Caki2 (cell line): ENCODE results near the gene KRT36. TPM values are rescaled to one million over a fixed set of nuclear protein-coding genes. Genes with fewer than 3 reads are reported as not detected.

Experiments
- DNase-seq: peaks from one replicate; pipeline ENCODE4 v3.0.0-alpha.2; 2015; ENCODE audit warnings: low read depth
- in situ Hi-C: cut with HindIII; loops from 2 replicates; pipeline ENCODE4 v1.10.0; 2016; ENCODE audit warnings: low sequenced_read_pairs, low pct_unique_long_range_greater_than_20kb, mixed read lengths
- total RNA-seq: library from RNA; depleted of rRNA; stranded (reverse); fragments of >200 nt; shearing (Covaris generic); gene quantifications from 2 replicates; pipeline ENCODE4 v1.2.3, GENCODE V29; 2014; ENCODE audit warnings: low replicate concordance

KRT36 gene
- total RNA-seq, 1 experiment from 2014 or later = not detected

- in situ Hi-C loops = no loop called here
- no peak for DNase-seq
These were observed 16.4 kb upstream of the KRT36 start for GRCh38 chr17:41505809-41506767.

DNA sequence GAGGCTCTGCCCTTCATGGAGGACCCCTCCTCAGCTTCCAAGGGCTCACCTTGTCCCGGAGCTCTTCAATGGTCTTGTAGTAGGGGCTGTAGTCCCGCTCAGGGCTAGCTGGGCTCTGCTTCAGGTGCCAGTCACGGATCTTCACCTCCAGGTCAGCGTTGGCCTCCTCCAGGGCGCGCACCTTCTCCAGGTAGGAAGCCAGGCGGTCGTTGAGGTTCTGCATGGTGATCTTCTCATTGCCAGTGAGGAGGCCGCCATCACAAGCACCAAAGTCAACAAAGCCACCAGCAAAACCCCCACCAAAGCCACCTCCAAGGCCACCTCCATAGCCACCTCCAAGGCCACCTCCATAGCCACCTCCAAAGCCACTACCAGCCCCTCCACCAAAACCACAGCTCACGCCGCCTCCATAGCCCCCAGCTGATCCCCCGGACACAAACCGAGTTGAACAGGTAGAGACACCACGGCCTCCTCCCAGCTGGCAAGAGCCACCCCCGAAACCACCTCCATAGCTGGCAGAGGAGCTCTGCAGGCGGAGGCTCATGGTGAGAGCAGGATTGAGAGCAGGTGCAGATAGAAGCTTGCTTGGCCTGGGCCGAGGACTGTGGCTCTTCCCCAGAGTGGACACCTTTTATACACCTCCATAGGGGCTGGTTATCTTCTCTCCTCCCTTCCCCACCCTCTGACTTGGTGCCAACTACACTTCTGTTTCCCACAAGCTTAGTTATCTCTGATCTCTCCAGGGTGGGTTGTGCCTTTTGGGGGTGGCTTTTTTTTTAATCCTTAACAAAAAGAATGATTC is 15.5 kb upstream of the KRT36 start, which contains the start of gene KRT13:
Gene KRT13 (minus strand): TSS at position 606 of the 802 bp plus-strand sequence. CDS start 62 bp downstream, at position 544.
- no peak for DNase-seq
- in situ Hi-C loops = no loop called here

DNA sequence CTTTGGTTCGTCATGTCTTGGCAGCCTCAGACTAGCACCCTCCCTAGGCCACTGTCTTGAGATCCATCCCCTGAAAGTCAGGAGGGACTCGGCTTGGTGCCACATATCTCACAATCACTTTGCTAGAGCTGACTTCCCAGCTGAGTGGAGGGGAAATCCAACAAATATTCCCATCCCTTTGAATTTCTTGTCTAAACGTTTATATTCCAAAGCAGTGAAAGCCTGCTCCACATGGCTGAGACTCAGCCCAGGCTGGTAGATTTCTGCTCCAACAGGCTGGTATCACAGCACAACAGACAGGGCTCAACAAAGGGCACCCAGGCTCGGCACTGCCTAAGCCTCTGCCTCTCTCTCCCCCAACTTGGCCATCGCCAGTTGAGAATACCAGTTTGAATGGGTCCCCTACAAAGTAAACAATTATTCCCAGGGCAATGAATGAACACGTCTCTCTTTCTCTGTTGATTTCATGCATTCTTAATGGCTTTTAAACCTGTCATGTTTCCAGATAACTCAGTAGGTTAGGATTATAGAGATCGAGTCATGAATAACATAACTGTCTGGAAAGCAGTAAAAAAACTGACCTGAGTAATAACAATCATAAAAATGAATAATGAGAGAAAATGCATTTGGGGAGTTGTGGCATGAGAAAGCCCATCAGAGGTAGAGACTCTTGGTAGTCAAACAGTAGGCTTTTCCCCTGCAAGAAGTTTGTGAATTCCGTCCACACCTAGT is 14.7 kb upstream of the KRT36 start:
- in situ Hi-C loops = no loop called here

GRCh38 chr17:41503202-41503601 is 13.5 kb upstream of the KRT36 start:
- DNase-seq = no peak
- in situ Hi-C loops = no loop called here

More for the DNA sequence above, 14.7 kb upstream of the KRT36 start:
- DNase-seq = no peak

- in situ Hi-C loops = no loop called here
These were observed 10.6 kb upstream of the KRT36 start for GRCh38 chr17:41500131-41500911.

DNA sequence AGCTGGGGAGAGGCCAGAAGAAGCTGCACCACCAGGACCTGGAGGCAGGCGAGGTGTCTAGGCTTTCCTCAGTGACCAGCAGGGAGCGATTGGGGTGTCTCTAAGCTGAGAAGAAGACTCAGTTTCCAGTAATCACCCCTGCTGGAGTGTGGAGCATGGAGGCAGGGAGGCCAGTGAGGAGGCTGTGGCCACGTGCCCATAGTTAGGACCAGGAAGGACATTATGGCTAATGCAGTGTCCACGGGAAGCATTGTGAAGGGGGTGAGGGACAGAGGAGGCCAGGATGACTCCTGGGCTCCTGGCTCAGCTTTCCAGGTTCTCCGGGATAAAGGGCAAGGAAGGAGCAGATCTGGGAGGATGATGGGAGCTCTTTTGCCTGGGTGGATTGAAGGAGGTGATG is 10.0 kb upstream of the KRT36 start:
- in situ Hi-C loops = no loop called here
- no peak for DNase-seq

More at GRCh38 chr17:41500131-41500911, 10.6 kb upstream of the KRT36 start:
- peak; percentile 73 for DNase-seq

- in situ Hi-C loops = no loop called here
- DNase-seq = no peak
These were observed 8.6 kb upstream of the KRT36 start for GRCh38 chr17:41498276-41498675.

- in situ Hi-C loops = no loop called here
- peak; percentile 89 for DNase-seq
These were observed 7.2 kb upstream of the KRT36 start for GRCh38 chr17:41496803-41497484.

GRCh38 chr17:41494524-41494923 is 4.8 kb upstream of the KRT36 start:
- in situ Hi-C loops = no loop called here

GRCh38 chr17:41492771-41493170 is 3.1 kb upstream of the KRT36 start:
- in situ Hi-C loops = no loop called here
- DNase-seq = no peak

More at GRCh38 chr17:41494524-41494923, 4.8 kb upstream of the KRT36 start:
- no peak for DNase-seq

DNA sequence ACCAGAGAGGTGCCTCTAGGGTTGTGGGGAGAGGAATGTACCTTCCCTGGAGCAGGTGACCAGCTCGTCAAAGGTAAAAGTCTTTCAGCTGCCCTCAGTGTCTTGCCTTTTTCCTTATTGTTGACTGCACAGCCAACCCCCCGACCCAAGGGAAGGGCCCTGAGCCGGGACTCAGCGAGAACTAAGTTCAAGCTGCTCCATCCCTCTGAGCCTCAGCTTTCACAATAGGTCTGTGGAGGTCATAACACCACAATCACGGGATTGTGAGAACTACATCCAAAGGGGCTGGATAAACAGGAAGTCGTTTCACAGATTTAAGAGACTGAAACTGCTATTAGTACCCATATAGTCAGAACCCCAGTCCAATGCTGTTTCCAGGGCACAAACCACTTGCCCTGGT is 2.6 kb upstream of the KRT36 start:
- no peak for DNase-seq
- in situ Hi-C loops = no loop called here

DNA sequence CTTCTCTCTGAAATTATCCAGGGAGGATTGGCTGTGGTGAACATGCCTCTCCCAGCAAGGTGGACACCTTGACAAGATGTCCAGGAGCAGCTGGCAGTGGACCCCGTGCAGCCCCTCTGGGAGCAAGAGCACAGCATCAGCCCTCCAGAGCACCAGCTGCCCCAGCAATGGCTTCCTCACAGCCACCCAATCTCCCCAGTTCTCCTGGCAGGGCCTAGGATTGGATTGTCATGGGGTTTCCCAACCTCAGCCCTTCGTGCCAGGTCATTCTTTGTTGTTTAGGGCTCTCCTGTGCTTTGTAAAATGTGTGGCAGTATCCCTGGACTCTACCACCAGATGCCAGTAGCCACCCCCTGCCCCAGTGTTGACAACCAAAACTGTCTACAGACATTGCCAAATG is 1.8 kb upstream of the KRT36 start:
- in situ Hi-C loops = no loop called here

DNA sequence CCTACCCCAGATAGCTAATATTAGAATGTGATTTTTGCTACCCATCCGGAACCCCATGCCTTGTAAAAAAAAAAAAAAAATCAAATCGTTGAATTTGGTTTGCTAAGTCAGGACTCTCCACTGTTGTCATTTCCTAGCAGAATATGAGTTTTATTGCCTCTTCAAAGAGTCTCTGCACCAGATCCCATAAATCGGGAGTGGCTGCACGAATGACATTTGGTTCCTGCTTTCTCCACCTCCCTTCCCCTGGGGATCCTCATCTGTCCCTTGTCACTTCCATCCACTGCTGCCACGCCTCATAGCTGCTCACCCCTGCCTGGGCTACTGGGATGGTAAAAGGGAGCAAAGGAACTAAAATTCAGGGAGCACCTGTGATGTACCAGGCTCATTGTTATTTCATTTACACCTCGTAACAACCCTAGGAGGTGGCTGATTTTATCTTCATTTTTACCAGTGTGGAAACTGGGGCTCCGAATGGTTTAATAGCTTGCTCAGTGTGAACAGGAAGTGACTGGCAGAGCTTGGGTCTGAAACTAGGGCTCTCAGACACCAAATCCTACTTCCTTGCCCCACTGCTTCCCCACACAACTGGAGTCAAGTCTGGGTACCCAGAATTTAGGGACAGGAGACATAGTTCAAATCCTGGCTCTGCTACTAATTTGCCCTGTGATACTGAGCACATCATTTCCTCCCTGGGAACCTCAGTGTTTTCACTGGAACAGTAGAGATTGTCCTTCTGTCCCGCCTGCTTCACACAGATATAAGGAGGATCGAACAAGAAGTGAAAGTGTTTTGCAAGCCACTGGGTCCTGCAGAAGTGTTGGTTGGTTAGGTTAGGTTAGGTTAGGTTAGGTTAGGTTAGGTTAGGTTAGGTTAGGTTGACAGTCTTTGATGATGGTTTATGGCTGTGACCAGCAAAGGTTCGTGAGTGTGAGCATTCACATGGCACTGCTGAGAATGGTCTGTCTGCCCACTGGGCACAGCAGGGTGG is 585 bp upstream of the KRT36 start:
- in situ Hi-C loops = no loop called here
- DNase-seq = no peak

More for the DNA sequence above, 1.8 kb upstream of the KRT36 start:
- no peak for DNase-seq

DNA sequence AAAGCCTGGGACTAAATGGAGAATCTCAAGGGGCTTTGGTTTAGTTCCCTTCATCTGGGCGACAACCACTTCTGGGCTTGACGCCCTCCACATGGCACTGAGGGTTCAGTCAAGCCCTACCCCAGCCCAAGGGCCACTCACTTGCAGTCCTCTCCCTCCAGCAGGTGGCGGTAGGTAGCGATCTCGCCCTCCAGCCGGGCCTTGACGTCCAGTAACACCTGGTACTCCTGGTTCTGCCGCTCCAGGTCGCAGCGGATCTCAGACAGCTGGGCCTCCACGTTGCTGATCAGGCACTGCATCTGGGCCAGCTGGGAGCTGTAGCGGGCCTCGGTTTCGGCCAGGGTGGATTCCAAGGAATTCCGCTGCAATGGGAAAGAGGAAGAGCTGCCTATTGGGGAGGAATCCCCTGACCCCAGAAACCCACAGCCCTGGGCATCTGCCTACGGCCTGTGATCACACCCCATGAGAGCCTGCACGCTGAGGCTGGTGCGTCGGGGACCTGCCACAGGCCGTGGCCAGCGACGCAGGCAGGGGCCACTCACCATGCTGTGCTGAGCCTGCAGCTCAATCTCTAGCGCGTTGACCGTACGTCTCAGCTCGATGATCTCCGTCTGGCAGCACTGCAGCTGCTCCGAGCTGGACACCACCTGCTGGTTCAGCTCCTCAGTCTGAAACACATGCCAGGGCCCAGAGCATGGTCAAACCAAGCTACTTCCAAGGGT is 2.7 kb downstream of the KRT36 start:
- DNase-seq = no peak
- in situ Hi-C loops = no loop called here

DNA sequence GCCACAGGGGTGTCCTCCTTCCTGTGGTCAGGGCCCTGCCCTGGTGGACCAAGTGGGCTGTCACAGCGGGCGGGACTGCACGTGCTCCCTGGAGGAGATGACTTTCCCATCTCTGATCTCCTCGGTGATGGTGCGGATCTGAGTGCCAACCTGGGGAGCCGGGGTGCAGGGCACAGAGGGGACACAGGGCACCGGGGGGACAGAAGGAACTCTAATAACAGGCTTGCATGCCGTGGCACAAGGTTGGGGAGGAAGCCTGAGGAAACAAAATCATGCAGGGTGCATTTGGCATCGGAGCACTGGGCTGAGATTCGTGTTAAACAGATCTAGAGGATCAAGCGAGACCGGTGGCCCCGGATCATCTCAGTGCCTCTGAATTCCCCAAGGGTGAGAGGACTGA is 3.4 kb downstream of the KRT36 start:
- in situ Hi-C loops = no loop called here
- DNase-seq = no peak
